ENCODE measurements around the gene UNC5C.

- TF ChIP-seq CTCF (IDR thresholded peaks at IDR 0.05) (no peak), POLR2A (IDR thresholded peaks at IDR 0.05) (no peak)
Measured at GRCh38 chr4:95444812-95445211, 104.0 kb downstream of the UNC5C start.

Data from tibial nerve (tissue), 3 donors.